Measurements from ENCODE around the gene GATA2.

The GATA2 gene

DNA sequence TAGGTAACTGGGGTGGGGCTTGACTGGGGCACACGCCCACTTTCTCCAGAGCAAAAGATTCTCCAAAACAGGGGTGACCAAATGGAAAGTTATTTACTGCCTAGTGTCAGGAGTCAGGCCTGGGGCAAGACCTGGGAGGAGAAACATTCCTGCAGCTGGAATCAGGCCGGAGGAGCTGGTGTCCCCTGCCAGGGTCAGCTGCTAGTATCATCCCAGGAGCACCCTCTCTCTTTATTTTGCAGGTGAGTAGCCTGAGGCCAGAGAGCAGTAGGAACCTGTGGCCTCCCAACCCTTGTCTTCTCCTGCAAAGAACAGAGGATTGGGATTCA is 59.2 kb downstream of the GATA2 start:
- no peak for ATAC-seq

DNA sequence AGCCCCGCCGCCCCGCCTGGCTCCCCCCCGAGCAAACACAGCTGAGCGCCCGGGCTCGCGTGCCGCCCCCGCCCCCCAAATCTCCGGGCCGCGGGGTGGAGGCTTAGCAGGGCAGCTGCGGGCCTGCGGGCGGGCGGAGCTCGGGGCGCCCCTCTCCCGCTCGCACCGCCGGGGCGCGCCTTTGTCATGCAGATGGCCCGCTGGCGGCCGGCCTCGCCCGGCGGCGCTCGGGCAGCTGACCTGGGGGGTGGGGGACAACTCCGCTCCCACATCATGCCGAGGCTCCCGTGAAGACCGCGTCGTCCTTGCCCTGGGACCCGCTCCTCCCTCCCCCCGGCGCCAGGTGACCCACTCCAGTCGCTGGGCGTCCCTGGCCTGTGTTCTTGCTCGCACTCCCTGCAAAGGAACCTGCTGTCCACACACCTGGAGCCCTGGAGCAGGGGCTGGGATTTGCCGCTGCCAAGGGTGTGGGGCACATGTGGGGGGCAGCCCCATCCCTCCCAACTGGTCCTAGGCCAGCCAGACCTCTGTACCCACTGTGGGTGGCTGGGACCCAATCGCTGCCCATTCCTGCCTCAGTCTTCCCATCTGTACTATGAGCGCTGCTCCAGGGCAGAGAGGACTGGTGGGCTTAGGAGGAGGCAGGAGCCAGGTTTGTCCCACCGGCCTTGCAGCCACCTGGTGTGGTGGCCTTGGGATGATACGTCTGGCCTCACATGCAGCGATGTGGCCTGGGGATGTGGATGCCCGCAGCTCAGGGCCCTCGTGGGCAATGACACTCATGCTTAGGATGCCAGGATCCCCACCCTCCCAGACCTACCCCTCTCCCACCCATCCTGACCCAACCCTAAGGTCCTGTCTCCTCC is 59.8 kb downstream of the GATA2 start:
- no peak for ATAC-seq
- TF ChIP-seq PPARA (CRISPR knock-in tag; IDR thresholded peaks at IDR 0.05; ENCODE audit: borderline replicate concordance) (no peak), ESRRG (CRISPR knock-in tag; IDR thresholded peaks at IDR 0.05) (no peak), SNAI2 (CRISPR knock-in tag; IDR thresholded peaks at IDR 0.05) (no peak), CREB5 (CRISPR knock-in tag; IDR thresholded peaks at IDR 0.05; ENCODE audit: low read depth) (no peak), GLIS3 (CRISPR knock-in tag; IDR thresholded peaks at IDR 0.05) (no peak), TCF4 (CRISPR knock-in tag; IDR thresholded peaks at IDR 0.05; ENCODE audit: borderline replicate concordance) (no peak), PATZ1 (CRISPR knock-in tag; IDR thresholded peaks at IDR 0.05; ENCODE audit: borderline replicate concordance) (no peak), ZC3H10 (CRISPR knock-in tag; IDR thresholded peaks at IDR 0.05) (no peak), ARNTL (CRISPR knock-in tag; IDR thresholded peaks at IDR 0.05; ENCODE audit: borderline replicate concordance, low read depth) (no peak), ZFP30 (CRISPR knock-in tag; IDR thresholded peaks at IDR 0.05) (no peak), TOX (CRISPR knock-in tag; IDR thresholded peaks at IDR 0.05; ENCODE audit: borderline replicate concordance) (no peak), BACH2 (CRISPR knock-in tag; IDR thresholded peaks at IDR 0.05; ENCODE audit: borderline replicate concordance) (no peak), ZNF565 (CRISPR knock-in tag; conservative IDR thresholded peaks at IDR 0.05; ENCODE audit: low read depth) (no peak), TSHZ2 (CRISPR knock-in tag; IDR thresholded peaks at IDR 0.05) (no peak), CSDC2 (CRISPR knock-in tag; IDR thresholded peaks at IDR 0.05) (no peak), ZNF70 (CRISPR knock-in tag; IDR thresholded peaks at IDR 0.05) (no peak)
- TF ChIP-seq, protein P1, sequence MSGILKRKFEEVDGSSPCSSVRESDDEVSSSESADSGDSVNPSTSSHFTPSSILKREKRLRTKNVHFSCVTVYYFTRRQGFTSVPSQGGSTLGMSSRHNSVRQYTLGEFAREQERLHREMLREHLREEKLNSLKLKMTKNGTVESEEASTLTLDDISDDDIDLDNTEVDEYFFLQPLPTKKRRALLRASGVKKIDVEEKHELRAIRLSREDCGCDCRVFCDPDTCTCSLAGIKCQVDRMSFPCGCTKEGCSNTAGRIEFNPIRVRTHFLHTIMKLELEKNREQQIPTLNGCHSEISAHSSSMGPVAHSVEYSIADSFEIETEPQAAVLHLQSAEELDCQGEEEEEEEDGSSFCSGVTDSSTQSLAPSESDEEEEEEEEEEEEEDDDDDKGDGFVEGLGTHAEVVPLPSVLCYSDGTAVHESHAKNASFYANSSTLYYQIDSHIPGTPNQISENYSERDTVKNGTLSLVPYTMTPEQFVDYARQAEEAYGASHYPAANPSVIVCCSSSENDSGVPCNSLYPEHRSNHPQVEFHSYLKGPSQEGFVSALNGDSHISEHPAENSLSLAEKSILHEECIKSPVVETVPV (CRISPR knock-in tag; IDR thresholded peaks at IDR 0.05), result no peak

More for the DNA sequence above, 59.2 kb downstream of the GATA2 start:
- no peak for TF ChIP-seq ZNF70 (CRISPR knock-in tag; IDR thresholded peaks at IDR 0.05)
- TF ChIP-seq SNAI2 (CRISPR knock-in tag; IDR thresholded peaks at IDR 0.05), result no peak
- no peak for TF ChIP-seq ZFP30 (CRISPR knock-in tag; IDR thresholded peaks at IDR 0.05)

DNA sequence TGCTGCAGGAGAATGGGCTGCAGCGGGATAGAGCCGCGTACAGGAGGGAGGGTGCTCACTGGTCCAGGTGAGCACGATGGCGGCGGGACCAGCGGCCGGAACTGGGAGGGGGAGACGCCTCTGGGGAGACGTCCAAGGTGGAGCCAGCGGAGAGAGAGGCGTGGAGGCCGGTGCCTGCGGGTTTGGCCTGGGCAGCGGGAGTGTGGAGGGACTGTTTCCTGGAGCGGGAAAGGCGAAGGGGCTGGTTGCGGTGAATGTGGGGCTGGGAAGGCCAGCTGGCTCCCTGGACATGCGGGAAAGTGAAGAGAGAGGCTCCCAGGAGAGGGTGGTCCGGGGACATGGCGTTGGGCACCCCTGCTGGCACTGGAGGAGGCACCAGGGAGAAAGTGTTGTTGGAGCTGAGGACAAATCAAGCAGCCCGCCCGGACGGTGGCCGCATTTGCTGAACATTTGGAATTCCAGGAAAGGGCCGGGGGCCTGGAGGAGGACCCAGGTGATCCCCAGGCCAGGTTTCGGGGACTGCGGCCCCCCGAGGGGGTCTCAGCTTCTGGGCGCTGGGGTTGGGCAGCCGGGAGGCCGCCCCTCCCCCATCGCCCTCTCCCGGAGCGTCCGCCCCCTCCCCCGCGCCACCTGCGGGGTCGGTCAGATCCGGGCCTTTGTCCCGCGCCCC is 60.6 kb downstream of the GATA2 start:
- TF ChIP-seq ZNF8 (CRISPR knock-in tag; IDR thresholded peaks at IDR 0.05), result no peak
- TF ChIP-seq RARB (CRISPR knock-in tag; IDR thresholded peaks at IDR 0.05), result no peak
- TF ChIP-seq BACH2 (CRISPR knock-in tag; IDR thresholded peaks at IDR 0.05; ENCODE audit: borderline replicate concordance), result no peak
- TF ChIP-seq PPARA (CRISPR knock-in tag; IDR thresholded peaks at IDR 0.05; ENCODE audit: borderline replicate concordance), result no peak
- ATAC-seq, result no peak

- TF ChIP-seq POU6F1 (CRISPR knock-in tag; IDR thresholded peaks at IDR 0.05; ENCODE audit: borderline replicate concordance, low read depth), result no peak
- TF ChIP-seq ARNTL (CRISPR knock-in tag; IDR thresholded peaks at IDR 0.05; ENCODE audit: borderline replicate concordance, low read depth), result no peak
- no peak for TF ChIP-seq BACH2 (CRISPR knock-in tag; IDR thresholded peaks at IDR 0.05; ENCODE audit: borderline replicate concordance)
- no peak for ATAC-seq
Observed at GRCh38 chr3:128431803-128432300, 61.1 kb downstream of the GATA2 start.

All from SK-N-SH treated with all-trans-retinoic acid at 6 μM for 48 hours (cell line).